DND-41 (cell line): Measurements from ENCODE around the gene ADRA1B.

Experiments used
- CTCF ChIP-seq: IDR thresholded peaks from 2 replicates; pipeline ENCODE4 v1.5.1; 2012; ENCODE audit warnings: borderline replicate concordance, low read length, moderate library complexity, mild to moderate bottlenecking; ENCODE audit not compliant: poor library complexity, severe bottlenecking; ENCODE audit errors: extremely low read depth
- EZH2 ChIP-seq: IDR thresholded peaks from 3 replicates; pipeline ENCODE4 v1.6.1; 2012; ENCODE audit warnings: borderline replicate concordance, low read depth, mild to moderate bottlenecking, moderate library complexity, low read length, inconsistent platforms; ENCODE audit not compliant: severe bottlenecking

- no peak for TF ChIP-seq EZH2
- peak; percentile 65 for TF ChIP-seq CTCF
Observed at GRCh38 chr5:159987031-159987674, 70.9 kb downstream of the ADRA1B start.
